Left renal cortex interstitium (tissue), 4 donors: ENCODE results near the gene RGS6. TPM values are rescaled to one million over a fixed set of nuclear protein-coding genes. Genes with fewer than 3 reads are reported as not detected.

ENCODE experiments used
- DNase-seq, 4 donors: peaks; one replicate each; pipeline ENCODE4 v3.0.0-alpha.2; 2013; ENCODE audit warnings: low read depth in 4 of 4, low spot score in 2 of 4, missing footprints in 1 of 4
- polyA plus RNA-seq, 4 donors: library from polyadenylated mRNA; unstranded; fragments of 120-200 nt; gene quantifications; one replicate each; pipeline ENCODE4 v1.2.1, GENCODE V29; 2013; ENCODE audit not compliant: insufficient read length in 4 of 4

Gene RGS6
- polyA plus RNA-seq, 4 donors = 1.1 to 1.9 (median 1.4) TPM

DNA sequence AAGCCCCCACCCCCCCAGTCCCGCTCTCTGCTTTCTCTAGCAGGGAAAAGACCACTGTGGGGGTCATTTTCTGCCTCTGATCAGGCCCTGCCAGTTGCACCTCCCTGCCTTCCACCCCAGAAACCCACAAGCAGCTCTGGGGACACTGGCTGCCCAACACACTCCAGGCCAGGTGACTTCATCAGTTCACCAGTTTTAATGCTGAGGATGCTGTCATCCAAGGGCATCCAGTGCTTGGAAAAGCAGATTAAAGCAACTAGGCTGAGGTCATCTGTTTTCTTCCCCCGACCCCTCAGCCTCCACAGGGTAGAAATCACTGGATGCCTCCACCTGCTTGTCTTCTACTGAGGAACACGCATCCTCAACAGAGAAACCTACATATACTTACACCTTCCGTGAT, 679.3 kb downstream of the RGS6 start:
- DNase-seq = no peak

DNA sequence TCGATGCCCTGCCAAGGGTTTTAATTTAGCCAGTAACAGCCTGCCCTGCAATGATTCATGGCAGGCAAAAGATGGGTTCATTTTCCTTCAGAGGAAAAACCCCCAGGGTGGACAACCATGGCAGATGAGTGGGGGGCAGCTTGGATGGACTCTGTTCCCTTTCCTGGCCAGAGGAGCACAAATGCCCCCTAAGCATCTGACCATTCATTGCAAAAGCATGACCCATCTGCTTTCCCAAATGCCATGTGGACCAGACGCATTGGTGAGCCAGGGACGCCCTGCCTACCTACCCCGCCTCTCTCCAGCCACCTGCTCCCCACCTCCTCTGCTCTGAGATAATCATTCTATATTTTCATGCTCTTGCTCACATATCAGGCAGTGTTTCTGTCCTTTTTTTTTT, 679.8 kb downstream of the RGS6 start:
- no peak for DNase-seq

DNA sequence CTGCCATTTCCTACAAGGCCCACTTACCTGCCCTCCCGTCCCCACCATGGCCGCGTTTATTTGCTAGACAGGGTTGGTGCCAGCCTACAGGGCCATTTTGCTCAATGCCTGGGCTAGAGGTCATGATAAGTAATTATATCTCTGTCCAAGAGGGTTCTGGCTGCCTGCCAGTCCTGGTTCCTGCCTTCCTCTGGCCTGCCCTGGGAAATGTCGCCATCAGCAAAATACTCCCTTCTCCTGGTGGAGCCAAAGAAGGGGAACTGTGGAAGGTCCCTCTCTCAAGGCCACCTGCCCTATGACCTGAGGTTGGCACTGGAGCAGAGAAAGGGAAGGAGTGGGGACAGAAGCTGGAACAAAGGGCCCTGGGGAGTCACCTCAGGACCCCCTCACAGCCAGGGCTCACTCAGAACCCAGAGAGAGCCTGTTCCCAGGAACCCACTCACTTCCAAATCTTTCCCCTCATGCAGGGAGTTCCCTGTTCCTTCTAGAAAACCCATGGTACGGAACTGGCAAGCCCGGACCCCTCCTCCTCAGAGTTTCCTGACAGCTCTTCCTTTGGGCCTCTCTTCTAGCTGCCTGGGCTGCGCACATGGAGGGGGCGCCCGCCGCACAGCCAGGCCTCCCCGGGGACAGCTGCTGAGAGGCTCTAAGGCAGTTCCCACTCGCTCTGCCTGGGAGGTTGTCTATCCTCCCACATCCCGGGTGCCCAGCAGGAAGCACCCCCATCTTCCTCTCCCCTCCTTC, 681.2 kb downstream of the RGS6 start:
- no peak for DNase-seq

DNA sequence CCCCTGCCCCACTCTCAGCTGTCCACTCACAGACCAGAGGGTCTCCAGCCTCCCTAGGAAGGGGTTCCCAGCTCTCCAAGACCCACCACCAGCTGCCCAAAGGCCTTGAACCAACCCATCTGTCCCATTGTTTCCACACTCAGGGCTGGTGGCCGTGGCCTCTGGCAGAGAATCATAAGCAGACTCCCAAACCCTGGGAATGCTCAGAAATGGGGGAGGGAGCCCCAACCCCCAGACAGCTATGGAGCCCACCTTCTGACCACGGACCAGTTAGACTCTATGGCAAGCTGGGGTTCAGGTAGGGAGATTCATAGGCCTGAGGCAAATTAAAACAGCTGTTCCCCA, 681.7 kb downstream of the RGS6 start:
- no peak for DNase-seq

DNA sequence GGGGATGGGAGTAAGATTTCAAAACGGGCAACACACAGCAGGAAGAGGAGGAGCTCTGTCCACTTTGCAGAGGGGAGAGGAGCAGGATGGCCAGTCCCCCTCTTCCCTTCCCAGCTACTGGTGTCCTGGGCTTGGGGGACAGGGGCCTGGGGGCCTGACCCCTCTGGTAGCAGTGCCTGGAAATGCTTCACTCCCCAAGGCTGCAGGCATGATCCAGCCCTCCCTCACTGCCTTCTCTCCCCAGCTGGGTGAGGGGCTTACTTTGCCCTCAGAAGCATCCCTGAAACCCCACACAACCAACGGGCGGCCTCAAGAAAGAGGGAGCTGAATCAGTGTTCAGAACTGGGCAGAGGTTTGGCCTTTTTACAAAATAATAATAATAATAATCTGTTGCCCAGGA, 682.1 kb downstream of the RGS6 start:
- no peak for DNase-seq

DNA sequence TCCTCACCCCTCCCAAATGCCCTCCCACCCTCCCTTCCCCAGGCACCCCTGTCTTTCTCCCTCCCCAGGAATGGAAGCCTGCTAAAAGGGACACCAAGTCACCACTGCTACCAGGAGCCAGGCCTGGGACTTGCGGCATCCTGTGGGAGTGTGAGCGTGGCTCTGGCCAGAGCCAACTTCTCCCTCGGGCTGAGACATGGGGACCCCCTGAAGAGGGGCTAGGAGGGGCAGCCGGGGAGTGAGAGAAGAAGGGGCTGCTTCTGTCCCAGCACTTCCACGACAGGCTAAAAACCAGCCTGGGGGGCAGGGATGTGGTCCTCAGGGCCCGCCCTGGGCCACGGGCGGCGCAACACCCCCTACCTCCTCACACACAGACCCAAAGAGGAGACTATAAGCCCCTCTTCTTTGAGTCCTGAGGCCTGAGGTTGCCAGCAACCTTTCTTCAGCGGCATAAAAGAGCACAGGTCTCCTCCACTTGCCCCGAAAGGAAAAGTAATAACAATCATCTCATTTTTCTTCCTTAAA, 682.7 kb downstream of the RGS6 start:
- no peak for DNase-seq

DNA sequence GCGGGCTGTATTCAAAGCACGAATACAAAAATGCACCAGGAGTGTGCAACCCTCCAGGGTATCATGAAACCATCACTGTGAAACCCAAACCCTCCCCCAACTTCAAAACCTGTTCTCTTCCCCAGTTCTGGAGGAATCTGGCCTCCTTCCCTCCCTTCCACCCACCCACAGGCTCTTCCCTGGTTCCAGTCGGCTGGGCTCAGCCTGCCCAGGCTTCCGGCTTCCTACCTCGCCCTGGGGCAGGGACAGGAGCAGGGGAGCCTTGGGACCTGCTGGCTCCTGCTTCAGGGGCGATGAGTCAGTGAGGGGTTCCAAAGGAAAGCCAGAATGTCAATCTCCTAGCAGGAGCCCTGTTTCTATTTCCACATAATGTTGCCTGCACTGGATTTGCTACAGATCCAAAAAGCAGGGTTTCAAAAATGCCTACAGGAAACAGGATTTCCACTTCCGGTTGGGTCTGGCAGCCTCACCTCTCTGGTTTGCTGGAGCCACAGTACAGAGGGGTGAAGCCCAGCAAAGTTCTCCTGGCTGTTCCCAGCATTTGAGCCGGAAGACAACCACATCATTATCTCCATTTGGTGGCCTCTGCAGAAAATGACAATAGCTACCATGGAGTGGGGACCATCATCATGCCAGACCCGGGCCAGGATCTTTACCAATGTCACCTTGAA, 683.4 kb downstream of the RGS6 start:
- DNase-seq = no peak
